ENCODE results near the gene NPDC1.
A peak's percentile ranks its signal among the peaks of the same experiment; 100 is the strongest.

NPDC1 gene

GRCh38 chr9:137009217-137009616 lies 36.8 kb downstream of the NPDC1 start:
- no peak for DNase-seq

DNA sequence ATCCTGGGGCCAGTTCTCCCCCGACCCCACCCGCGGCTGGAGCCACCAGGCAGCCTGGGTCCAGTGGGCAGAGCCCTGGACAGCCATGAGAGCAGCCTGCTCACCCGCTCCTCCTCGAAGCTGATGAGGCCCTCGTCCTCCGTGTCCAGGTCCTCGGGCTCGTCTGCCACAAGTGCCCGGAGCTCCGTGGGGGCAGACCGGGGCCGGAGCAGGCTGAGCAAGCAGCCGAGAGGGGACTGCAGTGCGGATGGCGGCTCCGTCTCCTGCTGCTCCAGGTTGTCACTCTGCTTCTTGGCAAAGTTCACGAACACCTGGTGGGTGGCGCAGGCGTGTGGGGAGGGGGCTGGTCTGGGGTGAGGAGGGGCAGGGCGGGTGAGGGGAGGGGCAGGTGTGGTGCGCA lies 37.7 kb downstream of the NPDC1 start:
- DNase-seq: no peak

GRCh38 chr9:137007816-137008270 lies 38.1 kb downstream of the NPDC1 start:
- no peak for DNase-seq

DNA sequence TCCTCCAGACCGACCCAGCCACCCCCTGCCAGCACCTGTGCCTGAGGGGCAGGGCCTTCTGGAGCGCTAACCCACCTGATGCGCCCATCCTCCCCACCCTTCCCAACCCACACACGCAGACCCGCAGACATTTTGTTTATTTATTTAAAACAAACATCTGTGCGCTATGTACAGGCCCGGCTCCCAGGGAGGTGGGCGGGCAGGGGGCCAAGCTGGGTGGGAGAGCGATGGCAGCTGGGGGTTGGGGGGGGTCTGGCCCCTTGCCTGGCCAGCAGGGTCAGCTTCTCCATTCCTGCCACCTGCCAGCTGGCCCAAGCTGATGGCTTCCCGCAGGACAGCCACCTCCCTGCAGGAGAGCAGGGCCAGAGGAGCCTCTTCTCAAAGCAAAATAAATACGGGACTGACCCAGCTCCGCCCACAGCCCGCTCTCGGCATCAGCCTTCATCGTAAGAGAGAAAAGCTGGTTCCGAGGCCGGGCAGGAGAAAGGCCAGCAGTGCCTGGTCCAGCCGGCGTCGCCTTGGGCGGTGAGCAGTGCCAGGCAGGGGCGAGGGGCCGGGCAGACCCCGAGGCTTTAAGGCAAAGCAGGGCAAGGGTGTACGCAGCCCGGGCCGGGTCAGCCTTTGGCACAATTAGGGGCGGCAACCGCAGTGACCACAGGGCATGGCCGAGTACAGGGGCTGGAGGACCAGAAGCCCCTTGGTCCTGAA lies 38.7 kb downstream of the NPDC1 start:
- no peak for DNase-seq

DNA sequence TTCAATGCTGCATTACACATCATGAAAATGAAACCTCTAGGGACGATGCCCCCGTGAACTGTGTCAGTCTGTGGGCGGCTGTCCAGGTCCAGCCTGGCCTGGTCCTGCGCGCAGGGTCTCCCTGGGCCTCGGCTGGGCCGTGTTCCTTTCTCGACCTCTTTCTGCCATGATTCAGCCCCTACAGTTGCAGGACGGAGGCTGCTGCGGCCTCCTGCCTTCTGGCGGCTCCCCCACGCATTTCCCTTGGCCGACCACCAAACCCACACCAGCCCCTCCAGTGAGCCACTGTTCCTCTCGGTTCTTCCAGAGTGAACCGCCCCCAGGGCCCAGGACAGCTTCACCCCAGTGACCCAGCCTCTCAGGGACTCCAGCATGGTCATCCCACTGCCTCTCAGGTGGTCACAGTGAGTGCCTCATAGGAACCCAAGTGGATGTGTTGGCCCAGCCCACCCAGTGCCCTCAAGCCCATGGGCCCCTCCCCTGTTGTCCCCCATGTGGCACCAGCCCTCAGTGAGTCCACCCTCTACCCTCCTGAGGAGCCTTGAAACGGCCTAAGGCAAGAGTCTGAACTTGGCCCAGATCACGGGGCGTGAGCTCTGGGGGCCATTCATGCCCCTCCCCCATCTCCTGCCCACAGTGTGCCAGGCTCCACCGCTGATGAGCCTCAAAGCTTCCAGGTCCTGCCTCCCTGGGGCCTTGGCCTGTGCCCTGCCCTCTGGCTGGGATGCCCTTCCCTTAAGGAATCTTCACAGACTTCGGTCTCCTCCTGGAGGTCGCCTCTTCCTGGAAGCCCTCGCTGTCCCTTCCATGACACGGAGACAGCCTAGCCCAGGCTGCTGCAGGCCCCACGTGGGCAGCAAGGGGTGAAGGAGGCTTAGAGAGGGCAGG lies 39.6 kb downstream of the NPDC1 start:
- no peak for DNase-seq

DNA sequence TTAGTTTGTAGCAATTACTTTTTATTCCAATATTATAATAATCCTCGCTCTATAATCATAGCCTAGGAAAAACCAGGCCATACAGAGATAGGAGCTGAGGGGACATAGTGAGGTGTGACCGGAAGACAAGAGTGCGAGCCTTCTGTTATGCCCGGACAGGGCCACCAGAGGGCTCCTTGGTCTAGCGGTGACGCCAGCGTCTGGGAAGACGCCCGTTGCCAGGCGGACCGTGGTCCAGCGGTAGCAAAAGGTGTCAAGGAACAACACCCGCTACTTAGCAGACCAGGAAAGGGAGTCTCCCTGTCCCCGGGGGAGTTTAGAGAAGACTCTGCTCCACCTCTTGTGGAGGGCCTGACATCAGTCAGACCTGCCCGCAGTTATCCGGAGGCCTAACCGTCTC lies 41.7 kb downstream of the NPDC1 start:
- peak; percentile 35 for DNase-seq

DNA sequence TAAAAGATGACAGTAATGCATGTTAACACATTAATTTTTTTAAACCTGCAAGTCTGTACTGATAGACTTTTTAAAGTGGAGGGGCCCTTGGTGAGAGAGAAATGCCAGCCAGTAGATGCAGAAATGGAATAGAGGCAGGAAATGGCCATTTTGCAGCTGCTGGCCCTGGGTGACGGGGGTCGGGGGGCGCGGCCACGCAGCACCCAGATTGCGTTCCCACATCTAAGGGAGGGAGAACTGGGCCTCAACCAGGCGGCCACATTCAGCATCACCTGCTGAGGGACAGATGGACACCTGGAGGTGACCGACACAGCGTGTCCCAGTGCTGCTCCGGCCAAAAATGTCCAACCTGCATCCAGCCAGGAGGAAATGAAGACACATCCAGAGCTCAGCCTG lies 43.3 kb downstream of the NPDC1 start:
- no peak for DNase-seq

DNA sequence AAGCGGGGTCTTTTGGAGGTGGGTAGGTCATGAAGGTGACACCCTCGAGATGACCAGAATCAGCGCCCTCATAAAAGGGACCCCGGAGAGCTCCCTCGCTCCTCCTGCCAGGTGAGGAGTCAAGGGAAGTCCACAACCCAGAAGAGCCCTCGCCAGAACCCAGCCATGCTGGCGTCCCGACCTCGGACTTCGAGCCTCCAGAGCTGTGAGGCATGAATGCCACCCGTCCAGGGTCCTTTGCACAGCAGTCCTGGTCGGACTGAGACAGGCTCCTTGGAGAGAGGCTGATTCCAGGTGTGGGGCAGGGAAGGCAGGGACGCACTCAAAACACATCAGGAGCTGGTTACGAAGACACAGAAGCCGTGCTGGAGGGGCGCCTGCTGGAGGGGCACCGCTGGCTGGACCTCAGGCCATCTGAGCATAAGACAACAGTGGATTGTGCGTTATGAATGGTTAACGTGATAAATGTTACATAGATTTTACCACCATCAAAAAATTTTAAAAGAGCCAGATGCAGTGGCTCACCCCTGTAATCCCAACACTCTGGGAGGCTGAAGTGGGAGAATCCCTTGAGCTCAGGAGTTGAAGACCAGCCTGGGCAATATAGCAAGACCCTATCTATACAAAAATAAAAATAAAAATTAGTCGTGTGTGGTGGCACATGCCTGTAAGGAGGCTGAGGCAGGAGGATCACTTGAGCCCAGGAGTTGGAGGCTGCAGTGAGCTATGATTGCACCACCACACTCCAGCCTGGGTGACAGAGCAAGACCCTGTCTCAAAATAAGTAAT lies 43.9 kb downstream of the NPDC1 start:
- DNase-seq: no peak

DNA sequence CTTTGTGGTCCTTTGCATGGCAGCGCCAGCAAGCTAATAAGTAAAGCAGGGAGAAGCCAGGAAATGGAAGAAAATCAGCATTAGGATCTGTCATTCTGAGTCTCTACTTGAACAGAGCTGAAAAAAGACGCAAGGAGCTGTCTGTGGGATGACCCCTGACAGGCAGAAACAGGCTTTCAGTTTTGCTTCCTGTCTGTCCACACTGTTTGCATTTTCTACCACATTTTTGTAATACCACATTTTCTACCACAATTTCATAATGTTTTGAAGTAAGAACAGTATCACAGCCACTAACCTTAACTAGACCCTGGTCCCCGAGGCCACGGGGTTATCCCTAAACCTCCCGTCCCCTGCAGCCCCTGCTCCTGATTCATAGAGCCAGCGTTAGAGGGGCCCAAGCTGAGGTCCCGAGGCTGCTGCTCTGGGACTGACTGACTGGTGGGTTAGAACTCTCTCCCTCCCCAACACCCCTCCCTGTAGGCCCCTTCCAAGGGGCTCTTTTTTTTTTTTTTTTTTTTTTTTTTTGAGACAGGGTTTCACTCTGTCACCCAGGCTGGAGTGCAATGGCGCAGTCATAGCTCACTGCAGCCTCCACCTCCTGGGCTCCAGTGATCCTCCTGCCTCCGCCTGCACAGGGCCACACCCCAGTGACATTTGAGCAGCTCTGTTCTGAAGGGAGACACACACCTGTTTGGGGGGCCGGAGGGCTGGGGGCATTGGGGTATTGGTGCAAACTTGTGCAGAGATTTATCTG lies 45.6 kb downstream of the NPDC1 start:
- DNase-seq: peak; percentile 58

- DNase-seq: peak; percentile 65
These were observed 48.1 kb downstream of the NPDC1 start for GRCh38 chr9:136997830-136998234.

GRCh38 chr9:136997371-136997770 lies 48.6 kb downstream of the NPDC1 start:
- DNase-seq: no peak

- DNase-seq: peak; percentile 70
These were observed 49.4 kb downstream of the NPDC1 start, which contains the start of gene CLIC3 for GRCh38 chr9:136996361-136997292. CLIC3 (minus strand) TSS chr9:136996568; CDS start chr9:136996543, 25 bp downstream.

DNA sequence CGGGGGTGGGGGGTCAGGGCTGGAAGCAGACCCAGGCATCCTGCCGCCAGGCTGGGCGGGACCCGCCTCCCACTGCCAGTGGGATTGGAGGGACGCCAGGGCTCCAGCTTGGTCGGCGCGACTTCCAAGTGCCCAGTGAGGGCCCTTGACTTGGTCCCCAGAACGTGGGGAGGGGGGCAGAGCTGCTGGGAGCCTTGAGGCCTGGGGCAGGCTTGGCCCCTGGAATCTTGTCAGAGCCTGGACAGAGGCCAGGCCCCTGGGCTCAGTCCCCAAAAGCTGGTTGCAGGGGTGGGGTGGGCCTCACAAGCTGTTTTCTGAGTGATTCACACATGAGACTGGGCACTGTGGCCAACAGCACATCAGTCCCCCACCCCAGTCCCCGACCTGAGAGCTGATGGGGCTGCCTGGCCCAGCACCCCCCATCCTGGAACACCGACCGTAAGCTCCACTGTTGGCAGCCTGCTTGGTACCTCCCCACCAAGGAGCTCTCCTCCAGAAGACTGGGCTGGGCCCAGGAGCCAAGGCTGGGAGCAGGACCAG lies 50.1 kb downstream of the NPDC1 start:
- no peak for DNase-seq

GRCh38 chr9:136995362-136995761 lies 50.6 kb downstream of the NPDC1 start:
- DNase-seq: no peak

- no peak for DNase-seq
These were observed 51.1 kb downstream of the NPDC1 start for GRCh38 chr9:136994888-136995230.

GRCh38 chr9:136994180-136994887 lies 51.6 kb downstream of the NPDC1 start:
- DNase-seq: no peak

DNA sequence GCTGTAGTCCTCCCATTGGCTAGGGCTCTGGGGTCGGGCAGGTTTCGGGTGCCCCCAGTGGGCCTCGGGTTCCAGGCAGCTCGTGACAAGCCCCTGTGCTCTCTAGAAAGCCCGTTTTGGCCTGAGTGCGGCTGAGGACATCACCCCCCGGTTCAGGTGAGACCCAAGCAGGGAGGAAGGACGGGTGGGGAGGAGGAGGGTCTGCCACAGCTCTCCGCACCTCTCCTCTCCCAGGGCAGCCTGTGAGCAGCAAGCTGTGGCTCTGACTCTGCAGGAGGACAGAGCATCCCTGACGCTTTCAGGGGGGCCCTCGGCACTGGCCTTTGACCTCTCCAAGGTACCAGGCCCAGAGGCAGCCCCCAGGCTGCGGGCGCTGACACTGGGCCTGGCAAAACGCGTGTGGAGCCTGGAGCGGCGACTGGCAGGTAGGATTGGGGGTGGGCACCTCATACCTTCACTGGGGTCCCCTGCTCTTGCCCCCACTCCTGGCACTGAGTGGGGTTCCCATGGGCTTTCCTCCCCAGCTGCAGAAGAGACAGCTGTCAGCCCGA lies 53.1 kb downstream of the NPDC1 start:
- no peak for DNase-seq

DNA sequence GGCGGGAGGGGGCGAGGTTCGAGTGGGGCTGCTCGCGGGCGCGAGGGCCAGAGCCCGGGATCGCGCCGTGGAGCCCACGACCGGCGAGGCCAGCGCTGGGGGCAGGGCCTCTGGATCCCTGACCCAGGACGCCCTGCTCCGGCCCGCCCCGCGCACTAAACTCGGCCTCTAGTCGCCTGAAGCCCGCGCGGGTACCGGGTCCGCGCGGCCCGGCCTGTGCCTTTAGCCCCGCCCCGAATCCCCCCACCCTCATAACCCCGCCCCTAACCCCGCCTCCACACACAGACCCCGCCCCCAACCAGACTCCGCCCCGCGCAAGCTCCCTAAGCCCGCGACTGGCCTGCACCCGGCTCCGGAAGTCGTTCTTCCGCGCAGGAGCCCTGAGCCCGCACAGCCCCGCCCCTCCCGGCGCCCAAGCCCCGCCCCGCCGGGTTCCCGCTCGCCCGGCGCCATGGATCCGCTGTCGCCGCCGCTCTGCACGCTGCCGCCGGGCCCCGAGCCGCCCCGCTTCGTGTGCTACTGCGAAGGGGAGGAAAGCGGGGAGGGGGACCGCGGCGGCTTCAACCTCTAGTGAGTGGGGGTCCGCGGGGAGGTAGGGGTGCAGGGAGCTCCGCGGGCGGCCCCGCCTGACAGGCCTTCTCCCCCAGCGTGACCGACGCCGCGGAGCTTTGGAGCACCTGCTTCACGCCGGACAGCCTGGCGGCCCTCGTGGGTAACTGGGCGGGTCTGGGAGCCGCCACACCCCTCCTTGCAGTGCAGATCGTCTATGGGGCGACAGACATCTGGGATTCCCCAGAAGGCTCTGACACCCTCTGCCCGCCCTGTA lies 53.8 kb downstream of the NPDC1 start, which contains the start of gene PAXX:
Gene PAXX (plus strand): TSS at position 430 of the 826 bp plus-strand sequence. CDS start 22 bp downstream, at position 452.
- DNase-seq: peak; percentile 94

Measured in CD4-positive, alpha-beta T cell treated with Interleukin-17A for 1 hour (primary cell).